Measurements from ENCODE around the gene LIMCH1. TPM values are rescaled to one million over a fixed set of nuclear protein-coding genes. Genes with fewer than 3 reads are reported as not detected.

The LIMCH1 gene
- total RNA-seq, 1 experiment from 2014 or later = 10.4 TPM

DNA sequence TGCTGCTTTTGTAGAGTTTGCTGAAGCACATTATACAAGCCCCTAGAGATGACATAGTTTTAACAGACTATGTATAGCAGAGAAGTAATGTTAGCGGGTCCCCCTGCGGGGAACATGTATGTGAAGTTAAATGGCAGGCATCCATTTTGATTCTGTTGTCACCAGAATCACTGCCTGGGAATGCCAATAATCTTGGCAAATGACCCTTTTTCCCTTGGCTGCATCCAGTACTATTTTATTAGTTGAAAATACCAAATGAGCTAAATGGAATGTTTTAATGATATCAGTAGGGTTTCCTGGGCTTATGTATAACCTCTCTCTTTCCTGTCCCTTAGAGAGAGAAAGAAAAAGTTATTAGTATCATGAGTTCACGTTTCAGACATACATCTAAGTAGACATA lies 93.6 kb downstream of the LIMCH1 start:
- Histone ChIP-seq H3K4me3 (replicated peaks in 1 of 2; ENCODE audit: low read depth in 1 of 2, low read length in 2 of 2) (no peak overlapping the region), H3K27ac (ENCODE audit: low read depth, low read length) (no peak overlapping the region), H3K36me3 (ENCODE audit: control insufficient read depth in 1 of 2, insufficient read depth in 2 of 2, low read length in 2 of 2) (no peaks in the 10 kb centered on the region), H3K4me2 (ENCODE audit: low read length) (no peak overlapping the region), H3K4me1 (ENCODE audit: control insufficient read depth in 1 of 2, insufficient read depth in 2 of 2, low read length in 2 of 2) (no peaks in the 10 kb centered on the region), H3K9me3 (ENCODE audit: control insufficient read depth in 1 of 2, insufficient read depth in 1 of 2, low read depth in 1 of 2, low read length in 2 of 2) (no peaks in the 10 kb centered on the region), H3K9ac (ENCODE audit: low read length) (no peak overlapping the region), H2AFZ (ENCODE audit: low read depth, low read length, poor library complexity, severe bottlenecking) (no peak overlapping the region), H3K27me3 (ENCODE audit: insufficient read depth, low read length) (no peaks in the 10 kb centered on the region), H3K9me2 (ENCODE audit: insufficient read depth) (no peaks in the 10 kb centered on the region), H3K79me2 (ENCODE audit: insufficient read depth, low read length) (no peaks in the 10 kb centered on the region), H4K20me1 (ENCODE audit: insufficient read depth) (no peaks in the 10 kb centered on the region)
- intact Hi-C loops (cut with micrococcal nuclease) = no loop called here
- TF ChIP-seq ZNF274 (IDR thresholded peaks at IDR 0.05; ENCODE audit: low read depth, low read length) = no peak
- no peak for TF ChIP-seq SIN3A (IDR thresholded peaks at IDR 0.05; ENCODE audit: low read depth)
- no peak for TF ChIP-seq SRF (IDR thresholded peaks at IDR 0.05; ENCODE audit: low read depth)
- no peak for TF ChIP-seq POLR2AphosphoS5 (IDR thresholded peaks at IDR 0.05; ENCODE audit: low read depth, low read length)
- TF ChIP-seq EZH2phosphoT487 (IDR thresholded peaks at IDR 0.05; ENCODE audit: borderline replicate concordance) = no peak
- no peak for TF ChIP-seq CBX3 (IDR thresholded peaks at IDR 0.05; ENCODE audit: low read depth)
- TF ChIP-seq SP1 (IDR thresholded peaks at IDR 0.05; ENCODE audit: low read depth) = no peak
- TF ChIP-seq EZH2 (IDR thresholded peaks at IDR 0.05) = no peak
- no peak for TF ChIP-seq CEBPB (IDR thresholded peaks at IDR 0.05; ENCODE audit: low read depth)
- TF ChIP-seq YY1 (IDR thresholded peaks at IDR 0.05; ENCODE audit: extremely low read depth, insufficient replicate concordance, low read depth, low read length) = no peak
- TF ChIP-seq ATF3 (IDR thresholded peaks at IDR 0.05) = no peak
- TF ChIP-seq, protein P1, sequence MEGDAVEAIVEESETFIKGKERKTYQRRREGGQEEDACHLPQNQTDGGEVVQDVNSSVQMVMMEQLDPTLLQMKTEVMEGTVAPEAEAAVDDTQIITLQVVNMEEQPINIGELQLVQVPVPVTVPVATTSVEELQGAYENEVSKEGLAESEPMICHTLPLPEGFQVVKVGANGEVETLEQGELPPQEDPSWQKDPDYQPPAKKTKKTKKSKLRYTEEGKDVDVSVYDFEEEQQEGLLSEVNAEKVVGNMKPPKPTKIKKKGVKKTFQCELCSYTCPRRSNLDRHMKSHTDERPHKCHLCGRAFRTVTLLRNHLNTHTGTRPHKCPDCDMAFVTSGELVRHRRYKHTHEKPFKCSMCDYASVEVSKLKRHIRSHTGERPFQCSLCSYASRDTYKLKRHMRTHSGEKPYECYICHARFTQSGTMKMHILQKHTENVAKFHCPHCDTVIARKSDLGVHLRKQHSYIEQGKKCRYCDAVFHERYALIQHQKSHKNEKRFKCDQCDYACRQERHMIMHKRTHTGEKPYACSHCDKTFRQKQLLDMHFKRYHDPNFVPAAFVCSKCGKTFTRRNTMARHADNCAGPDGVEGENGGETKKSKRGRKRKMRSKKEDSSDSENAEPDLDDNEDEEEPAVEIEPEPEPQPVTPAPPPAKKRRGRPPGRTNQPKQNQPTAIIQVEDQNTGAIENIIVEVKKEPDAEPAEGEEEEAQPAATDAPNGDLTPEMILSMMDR (IDR thresholded peaks at IDR 0.05 in 2 of 3, conservative IDR thresholded peaks at IDR 0.05 in 1 of 3; ENCODE audit: borderline replicate concordance in 1 of 3, insufficient read depth in 1 of 3, low read depth in 2 of 3, low read length in 2 of 3) = no peak
- no peak for TF ChIP-seq REST (IDR thresholded peaks at IDR 0.05; ENCODE audit: low read depth)
- no peak for TF ChIP-seq ELF1 (IDR thresholded peaks at IDR 0.05; ENCODE audit: borderline replicate concordance, low read depth)
- TF ChIP-seq TCF7L2 (IDR thresholded peaks at IDR 0.05; ENCODE audit: borderline replicate concordance, extremely low read depth, insufficient read depth, insufficient read length) = no peak
- TF ChIP-seq POLR2A (IDR thresholded peaks at IDR 0.05; ENCODE audit: borderline replicate concordance, extremely low read depth, insufficient read depth, insufficient read length) = no peak
- no peak for TF ChIP-seq MAX (IDR thresholded peaks at IDR 0.05)
- ChIA-PET RAD21 (ENCODE audit: low non-redundant PET in 1 of 2, low total read pairs in 2 of 2, uncharacterized antibody in 2 of 2, unreplicated experiment in 2 of 2) (no interaction called here), POLR2A (no interaction called here), CTCF (no interaction called here)
- DNase-seq (ENCODE audit: low read depth, low spot score) (no peak), ATAC-seq (no peak)
- no TSS peak for BruUV-seq (replicated peaks)
